ENCODE data around the gene EIF3J. TPM values are rescaled to one million over a fixed set of nuclear protein-coding genes. Genes with fewer than 3 reads are reported as not detected.

EIF3J gene, protein sequence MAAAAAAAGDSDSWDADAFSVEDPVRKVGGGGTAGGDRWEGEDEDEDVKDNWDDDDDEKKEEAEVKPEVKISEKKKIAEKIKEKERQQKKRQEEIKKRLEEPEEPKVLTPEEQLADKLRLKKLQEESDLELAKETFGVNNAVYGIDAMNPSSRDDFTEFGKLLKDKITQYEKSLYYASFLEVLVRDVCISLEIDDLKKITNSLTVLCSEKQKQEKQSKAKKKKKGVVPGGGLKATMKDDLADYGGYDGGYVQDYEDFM
- polyA plus RNA-seq (51.4 and 52.9 TPM in 2 replicates), polyA minus RNA-seq (61.1 and 76.1 TPM in 2 replicates)

GRCh38 chr15:44536962-44537734 is at the start of gene EIF3J:
TSS of gene EIF3J (plus strand) at chr15:44537147. CDS start at chr15:44537195, 48 bp downstream.
- Histone ChIP-seq H4K20me1 (ENCODE audit: insufficient read depth) (no peaks in the 10 kb centered on the region), H3F3A (ENCODE audit: insufficient read depth, low read length, poor library complexity, severe bottlenecking) (no peaks in the 10 kb centered on the region), H3K4me3 (ENCODE audit: low read length) (peak within 1 kb of the TSS; percentile 90), H3K79me2 (replicated peaks; ENCODE audit: insufficient read depth, low read length) (peaks cover 22% of the 10 kb centered on the region), H3K27ac (ENCODE audit: low read length) (peak within 1 kb of the TSS; percentile 77), H3K9me2 (ENCODE audit: insufficient read depth, low read length) (no peaks in the 10 kb centered on the region), H3K9ac (ENCODE audit: low read length) (peak within 1 kb of the TSS; percentile 81), H2AFZ (ENCODE audit: low read depth, low read length) (peak within 1 kb of the TSS; percentile 76), H3K9me3 (ENCODE audit: low read length) (no peaks in the 10 kb centered on the region), H3K4me2 (ENCODE audit: low read length) (peak within 1 kb of the TSS; percentile 95), H3K36me3 (ENCODE audit: insufficient read depth, low read length) (no peaks in the 10 kb centered on the region), H3K27me3 (ENCODE audit: insufficient read depth, low read depth, low read length) (no peaks in the 10 kb centered on the region)
- TF ChIP-seq POLR2AphosphoS5 (IDR thresholded peaks at IDR 0.05) = peak; percentile 88
- no peak for TF ChIP-seq RAD21 (conservative IDR thresholded peaks at IDR 0.05)
- peak; percentile 96 for TF ChIP-seq MXI1 (conservative IDR thresholded peaks at IDR 0.05; ENCODE audit: poor library complexity, severe bottlenecking)
- TF ChIP-seq EP300 (conservative IDR thresholded peaks at IDR 0.05; ENCODE audit: poor library complexity, severe bottlenecking) = peak; percentile 26
- peak; percentile 93 for TF ChIP-seq TAF1 (IDR thresholded peaks at IDR 0.05; ENCODE audit: low read depth)
- peak; percentile 73 for TF ChIP-seq REST (IDR thresholded peaks at IDR 0.05; ENCODE audit: borderline replicate concordance)
- no peak for TF ChIP-seq EZH2 (IDR thresholded peaks at IDR 0.05; ENCODE audit: borderline replicate concordance, insufficient read depth, low read length, poor library complexity, severe bottlenecking)
- TF ChIP-seq, protein P1, sequence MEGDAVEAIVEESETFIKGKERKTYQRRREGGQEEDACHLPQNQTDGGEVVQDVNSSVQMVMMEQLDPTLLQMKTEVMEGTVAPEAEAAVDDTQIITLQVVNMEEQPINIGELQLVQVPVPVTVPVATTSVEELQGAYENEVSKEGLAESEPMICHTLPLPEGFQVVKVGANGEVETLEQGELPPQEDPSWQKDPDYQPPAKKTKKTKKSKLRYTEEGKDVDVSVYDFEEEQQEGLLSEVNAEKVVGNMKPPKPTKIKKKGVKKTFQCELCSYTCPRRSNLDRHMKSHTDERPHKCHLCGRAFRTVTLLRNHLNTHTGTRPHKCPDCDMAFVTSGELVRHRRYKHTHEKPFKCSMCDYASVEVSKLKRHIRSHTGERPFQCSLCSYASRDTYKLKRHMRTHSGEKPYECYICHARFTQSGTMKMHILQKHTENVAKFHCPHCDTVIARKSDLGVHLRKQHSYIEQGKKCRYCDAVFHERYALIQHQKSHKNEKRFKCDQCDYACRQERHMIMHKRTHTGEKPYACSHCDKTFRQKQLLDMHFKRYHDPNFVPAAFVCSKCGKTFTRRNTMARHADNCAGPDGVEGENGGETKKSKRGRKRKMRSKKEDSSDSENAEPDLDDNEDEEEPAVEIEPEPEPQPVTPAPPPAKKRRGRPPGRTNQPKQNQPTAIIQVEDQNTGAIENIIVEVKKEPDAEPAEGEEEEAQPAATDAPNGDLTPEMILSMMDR (IDR thresholded peaks at IDR 0.05; ENCODE audit: poor library complexity, severe bottlenecking) = peak; percentile 18
- peak; percentile 19 for TF ChIP-seq SMC3 (conservative IDR thresholded peaks at IDR 0.05; ENCODE audit: poor library complexity)

DNA sequence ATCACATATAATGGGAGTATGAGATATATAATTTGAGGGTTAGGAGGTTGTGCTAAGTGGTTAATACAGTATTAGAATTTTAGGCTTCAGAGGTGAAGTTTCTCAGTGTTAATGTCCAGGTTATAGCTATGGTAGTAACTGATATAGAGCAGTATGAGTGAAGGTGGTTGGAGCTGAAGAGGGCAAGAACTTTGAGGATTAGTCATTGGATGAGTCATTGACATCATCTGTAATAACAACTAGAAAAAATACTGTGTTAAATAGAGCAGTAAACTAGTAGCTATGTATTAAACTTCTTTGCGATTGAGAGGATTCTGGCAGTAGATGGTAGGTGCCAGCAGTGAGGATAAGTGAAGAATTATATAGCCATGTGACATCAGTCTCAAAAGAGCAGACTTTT is 47.5 kb upstream of the EIF3J start:
- Histone ChIP-seq H2AFZ (ENCODE audit: low read depth, low read length) (no peak overlapping the region), H3K36me3 (ENCODE audit: insufficient read depth, low read length) (peaks cover 4% of the 10 kb centered on the region), H3K27me3 (ENCODE audit: insufficient read depth, low read depth, low read length) (no peaks in the 10 kb centered on the region), H3K4me3 (ENCODE audit: low read length) (no peak overlapping the region), H3F3A (ENCODE audit: insufficient read depth, low read length, poor library complexity, severe bottlenecking) (no peaks in the 10 kb centered on the region), H3K27ac (ENCODE audit: low read length) (no peak overlapping the region), H3K9me2 (ENCODE audit: insufficient read depth, low read length) (no peaks in the 10 kb centered on the region), H3K79me2 (replicated peaks; ENCODE audit: insufficient read depth, low read length) (no peaks in the 10 kb centered on the region), H3K4me2 (ENCODE audit: low read length) (no peak overlapping the region), H4K20me1 (ENCODE audit: insufficient read depth) (no peaks in the 10 kb centered on the region), H3K9me3 (ENCODE audit: low read length) (no peaks in the 10 kb centered on the region), H3K9ac (ENCODE audit: low read length) (no peak overlapping the region)
- TF ChIP-seq SMC3 (conservative IDR thresholded peaks at IDR 0.05; ENCODE audit: poor library complexity) (no peak), RAD21 (conservative IDR thresholded peaks at IDR 0.05) (no peak), REST (IDR thresholded peaks at IDR 0.05; ENCODE audit: borderline replicate concordance) (no peak), EZH2 (IDR thresholded peaks at IDR 0.05; ENCODE audit: borderline replicate concordance, insufficient read depth, low read length, poor library complexity, severe bottlenecking) (no peak)
- TF ChIP-seq, protein P1 (IDR thresholded peaks at IDR 0.05; ENCODE audit: poor library complexity, severe bottlenecking) = no peak
